ENCODE data around the gene EML4. TPM values are rescaled to one million over a fixed set of nuclear protein-coding genes. Genes with fewer than 3 reads are reported as not detected.
"Not testable (repeated sequence)": the region's sequence is repeated elsewhere in the genome, so short reads cannot be mapped to it uniquely, and the experiment has no call there.

EML4 gene
- total RNA-seq, 1 donor from 2014 or later, result 68.2 TPM

GRCh38 chr2:42124011-42124785, 45.0 kb upstream of the EML4 start:
- no peak for TF ChIP-seq EZH2 (IDR thresholded peaks at IDR 0.05; ENCODE audit: insufficient read depth, low read length)
- TF ChIP-seq CTCF (IDR thresholded peaks at IDR 0.05; ENCODE audit: insufficient read depth, low read depth, low read length), result no peak

DNA sequence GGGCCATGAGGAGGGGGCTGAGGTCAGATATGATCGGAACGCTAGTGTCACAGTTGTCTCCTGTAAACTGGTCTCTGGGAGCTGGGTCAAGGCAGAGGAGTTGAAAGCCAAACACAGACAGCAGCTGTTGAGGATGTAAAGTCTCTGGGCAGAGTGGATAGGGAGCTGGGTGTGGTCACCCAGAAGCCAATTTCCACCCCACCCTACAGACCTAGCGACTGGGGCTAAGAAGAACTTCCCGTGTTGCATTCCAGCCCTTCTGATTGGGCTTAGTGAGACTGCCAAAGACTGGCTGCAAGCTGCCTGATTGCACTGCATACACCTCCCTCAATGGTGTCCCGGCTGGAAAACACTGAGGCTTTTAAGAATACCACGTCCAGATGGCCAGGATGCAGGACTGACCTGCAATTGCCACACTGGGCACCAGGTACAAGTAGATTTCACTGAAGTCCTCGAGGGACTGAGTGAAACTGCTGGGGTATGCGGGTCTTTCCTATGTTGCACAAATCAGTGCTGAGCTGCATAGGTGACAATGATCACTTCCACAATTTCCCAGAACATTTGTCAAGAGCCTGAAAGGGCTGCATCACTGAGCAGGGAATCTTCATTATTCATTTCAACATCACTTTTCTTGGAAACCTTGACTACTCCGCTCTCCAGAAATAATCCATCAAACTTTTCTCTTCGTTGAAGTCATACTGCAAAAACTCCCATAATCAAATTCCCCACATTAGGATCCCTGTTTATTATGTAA, 43.1 kb upstream of the EML4 start:
- no peaks in the 10 kb centered on the region for H3K36me3 ChIP-seq (ENCODE audit: insufficient read depth, low read length)
- Mint-ChIP-seq H3K4me3 (ENCODE audit: unreplicated experiment) (no peak overlapping the region), H3K9me3 (ENCODE audit: unreplicated experiment) (no peaks in the 10 kb centered on the region), H3K27ac (ENCODE audit: unreplicated experiment) (peak overlapping the region; percentile 51), H3K27me3 (ENCODE audit: low read depth, unreplicated experiment) (no peaks in the 10 kb centered on the region), H3K36me3 (ENCODE audit: low read depth, unreplicated experiment) (no peaks in the 10 kb centered on the region), H3K4me1 (ENCODE audit: low read depth, unreplicated experiment) (peaks cover 42% of the 10 kb centered on the region)
- DNase-seq (ENCODE audit: low read depth), result peak; percentile 58
- H2AFZ ChIP-seq (ENCODE audit: low read depth, low read length), result no peak overlapping the region
- H3K27ac ChIP-seq (ENCODE audit: low read depth, low read length), result no peak overlapping the region
- H3K4me3 ChIP-seq (ENCODE audit: insufficient read depth, low read depth, low read length), result no peak overlapping the region
- H3K27me3 ChIP-seq (ENCODE audit: insufficient read depth, low read length), result no peaks in the 10 kb centered on the region
- TF ChIP-seq CTCF (IDR thresholded peaks at IDR 0.05; ENCODE audit: insufficient read depth, low read depth, low read length), result no peak
- no peak for TF ChIP-seq EZH2 (IDR thresholded peaks at IDR 0.05; ENCODE audit: insufficient read depth, low read length)
- no peak overlapping the region for H3K4me2 ChIP-seq (ENCODE audit: low read length)
- FAIRE-seq, result no peak
- peaks cover 6% of the 10 kb centered on the region for H3K4me1 ChIP-seq (ENCODE audit: insufficient read depth, low read length)
- H3K79me2 ChIP-seq (ENCODE audit: insufficient read depth, low read length), result no peaks in the 10 kb centered on the region
- no peaks in the 10 kb centered on the region for H3K9me3 ChIP-seq (ENCODE audit: insufficient read depth, low read depth, low read length)
- H3K9ac ChIP-seq (ENCODE audit: low read length), result no peak overlapping the region
- H4K20me1 ChIP-seq (ENCODE audit: insufficient read depth, low read length), result no peaks in the 10 kb centered on the region

More at GRCh38 chr2:42124011-42124785, 45.0 kb upstream of the EML4 start:
- Histone ChIP-seq H3K4me3 (ENCODE audit: insufficient read depth, low read depth, low read length) (no peak overlapping the region), H3K9me3 (ENCODE audit: insufficient read depth, low read depth, low read length) (no peaks in the 10 kb centered on the region), H3K36me3 (ENCODE audit: insufficient read depth, low read length) (no peaks in the 10 kb centered on the region), H3K27me3 (ENCODE audit: insufficient read depth, low read length) (no peaks in the 10 kb centered on the region), H3K79me2 (ENCODE audit: insufficient read depth, low read length) (no peaks in the 10 kb centered on the region), H3K4me2 (ENCODE audit: low read length) (no peak overlapping the region), H4K20me1 (ENCODE audit: insufficient read depth, low read length) (no peaks in the 10 kb centered on the region), H3K4me1 (ENCODE audit: insufficient read depth, low read length) (peaks cover 6% of the 10 kb centered on the region), H3K27ac (ENCODE audit: low read depth, low read length) (no peak overlapping the region), H3K9ac (ENCODE audit: low read length) (no peak overlapping the region), H2AFZ (ENCODE audit: low read depth, low read length) (no peak overlapping the region)
- H3K36me3 Mint-ChIP-seq (ENCODE audit: low read depth, unreplicated experiment), result no peaks in the 10 kb centered on the region
- H3K27ac Mint-ChIP-seq (ENCODE audit: unreplicated experiment), result no peak overlapping the region
- no peak for FAIRE-seq
- peak; percentile 33 for DNase-seq (ENCODE audit: low read depth)
- H3K27me3 Mint-ChIP-seq (ENCODE audit: low read depth, unreplicated experiment), result no peaks in the 10 kb centered on the region
- H3K9me3 Mint-ChIP-seq (ENCODE audit: unreplicated experiment), result no peaks in the 10 kb centered on the region
- no peak overlapping the region for H3K4me3 Mint-ChIP-seq (ENCODE audit: unreplicated experiment)
- peaks cover 34% of the 10 kb centered on the region for H3K4me1 Mint-ChIP-seq (ENCODE audit: low read depth, unreplicated experiment)

- H3K9me3 ChIP-seq (ENCODE audit: insufficient read depth, low read depth, low read length); H3K79me2 ChIP-seq (ENCODE audit: insufficient read depth, low read length); H4K20me1 ChIP-seq (ENCODE audit: insufficient read depth, low read length); H3K27ac ChIP-seq (ENCODE audit: low read depth, low read length); DNase-seq (ENCODE audit: low read depth); H3K4me2 ChIP-seq (ENCODE audit: low read length); H3K4me3 ChIP-seq (ENCODE audit: insufficient read depth, low read depth, low read length); H3K4me3 Mint-ChIP-seq (ENCODE audit: unreplicated experiment); H3K36me3 ChIP-seq (ENCODE audit: insufficient read depth, low read length); H3K36me3 Mint-ChIP-seq (ENCODE audit: low read depth, unreplicated experiment); H3K27me3 ChIP-seq (ENCODE audit: insufficient read depth, low read length); H3K4me1 ChIP-seq (ENCODE audit: insufficient read depth, low read length); H2AFZ ChIP-seq (ENCODE audit: low read depth, low read length); H3K27ac Mint-ChIP-seq (ENCODE audit: unreplicated experiment); H3K9me3 Mint-ChIP-seq (ENCODE audit: unreplicated experiment); H3K27me3 Mint-ChIP-seq (ENCODE audit: low read depth, unreplicated experiment); FAIRE-seq; H3K9ac ChIP-seq (ENCODE audit: low read length): not testable (repeated sequence)
- peaks cover 49% of the 10 kb centered on the region for H3K4me1 Mint-ChIP-seq (ENCODE audit: low read depth, unreplicated experiment)
Observed at GRCh38 chr2:42126873-42127272, 42.3 kb upstream of the EML4 start.

Data from astrocyte (in vitro differentiated cells and primary cell).